Epidermal melanocyte (primary cell): ENCODE measurements around the gene CDHR3.
"Not testable (repeated sequence)": the region's sequence is repeated elsewhere in the genome, so short reads cannot be mapped to it uniquely, and the experiment has no call there.

Experiments used
- DNase-seq: peaks from one replicate; pipeline ENCODE4 v3.0.0; 2011; ENCODE audit warnings: low spot score; ENCODE audit not compliant: insufficient read length

CDHR3 gene

GRCh38 chr7:105962353-105962752, 711 bp upstream of the CDHR3 start:
- DNase-seq, result no peak

DNA sequence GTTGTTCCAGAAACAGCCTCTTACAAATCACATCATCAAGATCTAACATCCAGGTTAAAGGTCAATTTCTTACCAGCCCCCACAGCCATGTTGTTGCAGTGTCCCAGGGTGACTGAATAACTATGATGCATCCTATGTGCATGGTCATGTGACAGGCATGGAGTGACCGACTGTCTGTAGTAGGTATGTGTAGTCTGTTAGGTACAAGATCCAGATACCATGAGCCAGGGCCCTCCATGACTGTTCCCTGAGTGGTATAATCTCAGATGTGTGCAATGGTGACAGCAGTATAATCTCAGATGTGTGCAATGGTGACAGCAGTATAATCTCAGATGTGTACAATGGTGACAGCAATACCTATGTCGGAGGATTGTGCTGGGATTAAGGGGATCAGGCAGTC, 8.8 kb downstream of the CDHR3 start:
- no peak for DNase-seq

DNA sequence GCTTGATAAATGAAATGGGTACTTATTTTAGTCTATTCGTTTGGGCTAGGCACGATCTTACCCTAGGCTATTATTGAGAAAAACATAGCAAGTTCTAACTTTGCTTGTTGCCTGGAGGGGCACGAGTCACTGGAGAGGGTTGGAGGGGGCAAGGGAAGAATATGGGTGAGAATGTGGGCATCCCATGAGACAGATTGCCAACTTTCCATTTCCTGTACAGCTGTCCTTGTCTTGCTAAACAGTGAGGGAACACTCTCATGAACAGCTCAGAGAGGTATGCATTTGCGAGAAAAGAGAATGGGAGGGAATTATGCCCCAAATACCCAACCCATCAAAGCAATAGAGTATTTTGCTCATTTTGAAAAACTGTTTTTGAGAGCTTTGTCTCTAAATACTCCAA, 9.2 kb downstream of the CDHR3 start:
- no peak for DNase-seq

GRCh38 chr7:105974471-105974870, 11.4 kb downstream of the CDHR3 start:
- no peak for DNase-seq

- no peak for DNase-seq
Measured at GRCh38 chr7:105975770-105976417, 12.8 kb downstream of the CDHR3 start.

GRCh38 chr7:105976868-105977267, 13.8 kb downstream of the CDHR3 start:
- no peak for DNase-seq

DNA sequence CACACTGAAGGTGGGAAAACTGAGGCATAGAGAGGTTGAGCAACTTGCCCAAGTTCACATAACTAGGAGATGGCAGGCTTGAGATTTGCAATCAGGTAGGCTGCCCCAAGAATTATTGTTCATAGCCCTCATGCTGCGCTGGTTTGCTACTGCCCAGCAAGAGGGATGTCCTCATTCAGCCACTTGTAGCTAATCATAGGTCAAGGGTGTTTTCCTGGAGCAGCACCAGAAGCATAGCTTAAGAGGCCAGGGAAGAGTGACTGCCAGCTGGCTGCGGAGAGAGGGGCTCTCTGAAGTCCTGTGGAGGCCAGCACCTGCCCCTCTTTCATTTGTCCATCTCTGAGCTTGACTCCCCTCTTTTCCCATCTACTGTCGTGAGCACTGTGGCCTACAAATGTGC, 15.0 kb downstream of the CDHR3 start:
- DNase-seq, result no peak

- DNase-seq, result no peak
Measured at GRCh38 chr7:105978974-105979373, 15.9 kb downstream of the CDHR3 start.

- no peak for DNase-seq
Measured at GRCh38 chr7:105979405-105979804, 16.3 kb downstream of the CDHR3 start.

- DNase-seq, result no peak
Measured at GRCh38 chr7:105980645-105981396, 17.8 kb downstream of the CDHR3 start.

GRCh38 chr7:105982388-105982787, 19.3 kb downstream of the CDHR3 start:
- no peak for DNase-seq

DNA sequence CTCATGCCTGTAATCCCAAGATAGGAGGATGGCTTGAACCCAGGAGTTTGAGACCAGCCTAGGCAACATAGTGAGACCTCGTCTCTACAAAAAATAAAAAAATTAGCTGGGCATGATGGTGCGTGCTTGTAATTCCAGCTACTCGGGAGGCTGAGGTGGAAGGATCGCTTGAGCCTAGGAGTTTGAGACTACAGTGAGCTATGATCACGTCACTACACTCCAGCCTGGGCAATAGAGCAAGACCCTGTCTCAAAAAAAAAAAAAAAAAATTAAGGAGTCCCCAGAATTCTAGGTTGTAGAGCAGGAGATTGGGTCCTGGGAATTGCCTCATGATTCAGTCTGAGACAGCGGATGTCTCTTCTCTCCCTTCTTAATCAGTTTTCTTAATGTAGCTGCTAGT, 21.7 kb downstream of the CDHR3 start:
- not testable (repeated sequence) for DNase-seq

GRCh38 chr7:105985229-105985628, 22.2 kb downstream of the CDHR3 start:
- DNase-seq, result no peak

DNA sequence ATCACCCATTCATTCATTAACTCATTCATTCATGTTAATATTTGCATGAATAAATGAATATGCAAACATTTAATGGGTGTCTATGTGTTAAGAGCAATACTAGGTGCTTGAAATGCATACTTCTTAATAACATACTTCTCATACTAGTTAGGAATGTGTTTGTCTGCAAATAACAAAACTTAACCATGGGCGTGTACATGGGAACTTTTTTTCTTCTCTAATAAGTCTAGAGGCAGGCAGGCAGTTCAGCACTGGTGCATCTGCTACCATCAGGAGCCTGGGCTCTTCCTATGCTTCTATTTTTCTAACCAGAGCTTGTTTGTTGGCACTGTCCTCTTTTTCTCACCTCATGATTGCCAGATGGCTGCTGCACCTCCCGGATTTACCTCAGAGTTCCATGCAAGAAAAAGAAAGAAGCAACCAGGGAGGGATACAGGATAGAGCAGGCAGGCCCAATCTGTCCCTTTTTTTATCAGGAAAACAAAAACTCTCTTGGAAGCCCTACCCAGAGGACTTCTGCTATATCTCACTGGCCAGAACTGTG, 22.7 kb downstream of the CDHR3 start:
- DNase-seq, result no peak

DNA sequence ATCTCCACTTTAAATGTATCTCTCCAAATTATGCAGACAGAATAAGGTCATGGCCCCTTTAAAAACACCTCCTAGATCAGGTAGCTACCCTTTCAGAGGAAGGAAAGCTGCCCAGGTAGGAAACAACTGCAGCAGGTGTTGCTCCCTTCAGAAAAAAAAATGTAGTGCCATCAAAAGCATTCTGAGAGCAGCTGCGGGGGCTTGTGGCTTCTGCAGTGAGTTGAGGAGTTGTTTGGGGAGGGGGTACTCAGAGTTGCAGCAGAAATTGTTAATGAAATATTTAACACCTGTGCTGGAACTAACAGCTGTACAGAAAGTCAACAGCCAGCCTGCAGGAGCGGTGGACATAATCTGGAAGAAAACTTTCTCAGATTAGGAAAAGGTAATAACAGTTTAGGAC, 24.0 kb downstream of the CDHR3 start:
- no peak for DNase-seq

GRCh38 chr7:105988276-105988675, 25.2 kb downstream of the CDHR3 start:
- no peak for DNase-seq

GRCh38 chr7:105989191-105989590, 26.1 kb downstream of the CDHR3 start:
- DNase-seq, result no peak

DNA sequence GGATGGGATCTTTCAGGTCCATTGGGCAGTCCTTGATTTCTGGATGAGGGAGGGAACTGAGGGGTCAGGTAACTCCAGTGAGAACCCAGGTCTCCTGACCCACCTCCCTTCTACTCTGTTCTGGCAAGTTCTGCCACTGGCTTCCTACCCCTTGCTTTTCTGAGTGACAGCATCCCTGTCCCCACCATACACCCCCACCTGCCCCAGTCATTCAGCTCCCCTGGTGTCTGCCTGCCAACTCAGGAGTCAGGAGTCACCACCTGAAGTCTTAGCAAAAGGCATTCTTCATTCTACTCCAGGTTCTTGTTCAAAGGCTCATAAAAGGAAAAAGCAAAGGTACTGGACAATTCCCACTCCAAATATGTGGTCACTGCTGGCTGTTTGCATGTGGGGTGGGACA, 26.6 kb downstream of the CDHR3 start:
- no peak for DNase-seq

- no peak for DNase-seq
Measured at GRCh38 chr7:105990141-105990540, 27.1 kb downstream of the CDHR3 start.

- DNase-seq, result no peak
Measured at GRCh38 chr7:105990727-105991453, 27.8 kb downstream of the CDHR3 start.

- DNase-seq, result no peak
Measured at GRCh38 chr7:105992905-105993304, 29.8 kb downstream of the CDHR3 start.
